Activated CD4-positive, alpha-beta T cell treated with anti-CD3 and anti-CD28 coated beads for 24 hours (primary cell): Measurements from ENCODE around the gene RPP14.
"Not testable (repeated sequence)": the region's sequence is repeated elsewhere in the genome, so short reads cannot be mapped to it uniquely, and the experiment has no call there.

Source experiments
- DNase-seq, 2 donors: peaks; one replicate each; pipeline ENCODE4 v3.0.0-alpha.2; 2020; ENCODE audit warnings: low read depth in 2 of 2

Gene RPP14

GRCh38 chr3:58305882-58306711 is at the start of gene RPP14, which contains the start of gene HTD2:
Gene RPP14, plus strand, starts transcription at chr3:58306245. Its CDS starts 4,085 bp downstream, at chr3:58310330.
Gene HTD2, plus strand, starts transcription at chr3:58306520. Its CDS starts 11,094 bp downstream, at chr3:58317614.
- DNase-seq: peak; percentile 97 to 98

- no peak for DNase-seq
Observed at GRCh38 chr3:58256511-58256910, 49.5 kb upstream of the RPP14 start.

- DNase-seq: no peak
Observed at GRCh38 chr3:58258392-58259055, 47.5 kb upstream of the RPP14 start.

- DNase-seq: no peak
Observed at GRCh38 chr3:58260261-58260731, 45.7 kb upstream of the RPP14 start.

- no peak for DNase-seq
Observed at GRCh38 chr3:58260733-58261132, 45.3 kb upstream of the RPP14 start.

GRCh38 chr3:58261954-58262666 is 43.9 kb upstream of the RPP14 start:
- no peak for DNase-seq

GRCh38 chr3:58266577-58266976 is 39.5 kb upstream of the RPP14 start:
- no peak for DNase-seq

GRCh38 chr3:58267543-58267942 is 38.5 kb upstream of the RPP14 start:
- DNase-seq: not testable (repeated sequence)

GRCh38 chr3:58269356-58269755 is 36.7 kb upstream of the RPP14 start:
- DNase-seq: no peak

- DNase-seq: no peak
Observed at GRCh38 chr3:58270485-58270884, 35.6 kb upstream of the RPP14 start.

GRCh38 chr3:58271901-58272501 is 34.0 kb upstream of the RPP14 start:
- DNase-seq: no peak

- DNase-seq: no peak
Observed at GRCh38 chr3:58272891-58273290, 33.2 kb upstream of the RPP14 start.

GRCh38 chr3:58273362-58273761 is 32.7 kb upstream of the RPP14 start:
- DNase-seq: not testable (repeated sequence)

- no peak for DNase-seq
Observed at GRCh38 chr3:58274027-58274614, 31.9 kb upstream of the RPP14 start.

- DNase-seq: no peak
Observed at GRCh38 chr3:58281069-58281468, 25.0 kb upstream of the RPP14 start.

GRCh38 chr3:58285334-58285733 is 20.7 kb upstream of the RPP14 start:
- DNase-seq: no peak

GRCh38 chr3:58287354-58287753 is 18.7 kb upstream of the RPP14 start:
- DNase-seq: no peak

- no peak for DNase-seq
Observed at GRCh38 chr3:58288011-58288728, 17.9 kb upstream of the RPP14 start.

GRCh38 chr3:58288964-58289613 is 17.0 kb upstream of the RPP14 start:
- DNase-seq: not testable (repeated sequence)

- not testable (repeated sequence) for DNase-seq
Observed at GRCh38 chr3:58290446-58290845, 15.6 kb upstream of the RPP14 start.
